Ishikawa (cell line): ENCODE results near the gene ADD2.

Experiments
- CEBPB ChIP-seq: IDR thresholded peaks from 2 replicates; pipeline ENCODE4 v1.6.1; 2012
- CREB1 ChIP-seq: IDR thresholded peaks from 2 replicates; pipeline ENCODE4 v1.6.1; 2012; ENCODE audit warnings: low read depth
- EGR1 ChIP-seq: IDR thresholded peaks from 2 replicates; pipeline ENCODE4 v1.6.1; 2012
- EP300 ChIP-seq: IDR thresholded peaks from 2 replicates; pipeline ENCODE4 v1.6.1; 2012; ENCODE audit warnings: borderline replicate concordance
- FOXM1 ChIP-seq: IDR thresholded peaks from 2 replicates; pipeline ENCODE4 v1.6.1; 2012; ENCODE audit warnings: low read depth, borderline replicate concordance
- MAX ChIP-seq: IDR thresholded peaks from 2 replicates; pipeline ENCODE4 v1.6.1; 2012
- NFIC ChIP-seq: IDR thresholded peaks from 2 replicates; pipeline ENCODE4 v1.6.1; 2012
- RAD21 ChIP-seq: IDR thresholded peaks from 2 replicates; pipeline ENCODE4 v1.6.1; 2012; ENCODE audit warnings: low read depth
- REST ChIP-seq: IDR thresholded peaks from 2 replicates; pipeline ENCODE4 v1.6.1; 2012; ENCODE audit warnings: low read depth, mild to moderate bottlenecking
- TAF1 ChIP-seq: IDR thresholded peaks from 2 replicates; pipeline ENCODE4 v1.6.1; 2012; ENCODE audit warnings: low read depth, mild to moderate bottlenecking
- TCF12 ChIP-seq: IDR thresholded peaks from 2 replicates; pipeline ENCODE4 v1.6.1; 2012; ENCODE audit warnings: low read depth
- TEAD4 ChIP-seq: IDR thresholded peaks from 2 replicates; pipeline ENCODE4 v1.6.1; 2012
- USF1 ChIP-seq: IDR thresholded peaks from 2 replicates; pipeline ENCODE4 v1.6.1; 2012
- YY1 ChIP-seq: IDR thresholded peaks from 2 replicates; pipeline ENCODE4 v1.6.1; 2012; ENCODE audit warnings: low read depth
- ZBTB7A ChIP-seq: IDR thresholded peaks from 2 replicates; pipeline ENCODE4 v1.6.1; 2012; ENCODE audit warnings: low read depth

ADD2 gene

GRCh38 chr2:70733646-70734180 is 34.3 kb downstream of the ADD2 start:
- TF ChIP-seq CEBPB (no peak), REST (no peak), RAD21 (no peak), TCF12 (no peak), NFIC (no peak), FOXM1 (no peak), EP300 (no peak), ZBTB7A (no peak)

- TF ChIP-seq NFIC (no peak), TAF1 (no peak), USF1 (no peak), CEBPB (no peak), MAX (no peak), RAD21 (no peak)
Measured at GRCh38 chr2:70732766-70733645, 35.0 kb downstream of the ADD2 start.

- TF ChIP-seq REST, result no peak
- TF ChIP-seq CREB1, result no peak
- TF ChIP-seq EGR1, result no peak
Measured at GRCh38 chr2:70730730-70731129, 37.3 kb downstream of the ADD2 start.

- TF ChIP-seq CREB1 (no peak), REST (no peak), USF1 (no peak), TCF12 (no peak), MAX (no peak), FOXM1 (no peak), NFIC (no peak), TEAD4 (no peak), EGR1 (no peak), RAD21 (no peak), YY1 (no peak), TAF1 (no peak), ZBTB7A (no peak), EP300 (no peak), CEBPB (no peak)
Measured at GRCh38 chr2:70729647-70730046, 38.4 kb downstream of the ADD2 start.

- TF ChIP-seq CEBPB (no peak), EGR1 (no peak), ZBTB7A (no peak), REST (no peak)
Measured at GRCh38 chr2:70728128-70728527, 39.9 kb downstream of the ADD2 start.
